Fibroblast of lung (primary cell): ENCODE data around the gene HERPUD1. TPM values are rescaled to one million over a fixed set of nuclear protein-coding genes. Genes with fewer than 3 reads are reported as not detected.

Source experiments
- DNase-seq, 2 donors: peaks; one replicate each; pipeline versions ENCODE4 v3.0.0 to v3.0.0-alpha.2; 2010; ENCODE audit warnings: low read depth in 2 of 2
- H2AFZ ChIP-seq: 2 replicates; pipeline ENCODE4 v1.5.1; 2012; ENCODE audit warnings: low read length, control low read depth, inconsistent platforms
- H3K27ac ChIP-seq: 2 replicates; pipeline ENCODE4 v1.5.1; 2011; ENCODE audit warnings: low read length, control low read depth; ENCODE audit not compliant: insufficient read depth
- H3K27me3 ChIP-seq: 2 replicates; pipeline ENCODE4 v1.5.1; 2011; ENCODE audit warnings: mild to moderate bottlenecking, low read length; ENCODE audit not compliant: control insufficient read depth, insufficient read depth
- H3K36me3 ChIP-seq: 2 replicates; pipeline ENCODE4 v1.5.1; 2011; ENCODE audit warnings: low read length; ENCODE audit not compliant: control insufficient read depth, insufficient read depth
- H3K4me1 ChIP-seq: 2 replicates; pipeline ENCODE4 v1.5.1; 2011; ENCODE audit warnings: low read length; ENCODE audit not compliant: control insufficient read depth, insufficient read depth; ENCODE audit errors: extremely low read depth
- H3K4me2 ChIP-seq: 2 replicates; pipeline ENCODE4 v1.5.1; 2011; ENCODE audit warnings: low read length, control low read depth; ENCODE audit not compliant: insufficient read depth; ENCODE audit errors: extremely low read depth
- H3K4me3 ChIP-seq, 4 experiments: fragments of 200-600 bp in 1 of 4; sonication (generic) in 1 of 4; replicated peaks in 1 of 4; 2 replicates each; pipeline ENCODE4 v1.5.1; 2011 to 2016; ENCODE audit warnings: low read length in 4 of 4, low read depth in 3 of 4, mild to moderate bottlenecking in 3 of 4, control low read depth in 2 of 4, inconsistent platforms in 1 of 4, mixed read lengths in 1 of 4; ENCODE audit not compliant: insufficient read depth in 1 of 4; ENCODE audit errors: control extremely low read depth in 1 of 4
- H3K79me2 ChIP-seq: 2 replicates; pipeline ENCODE4 v1.5.1; 2012; ENCODE audit warnings: mild to moderate bottlenecking, low read length, inconsistent platforms; ENCODE audit not compliant: control insufficient read depth, insufficient read depth
- H3K9ac ChIP-seq: 2 replicates; pipeline ENCODE4 v1.5.1; 2011; ENCODE audit warnings: mild to moderate bottlenecking, low read length, control low read depth; ENCODE audit not compliant: insufficient read depth
- H3K9me3 ChIP-seq: 2 replicates; pipeline ENCODE4 v1.5.1; 2012; ENCODE audit warnings: low read depth, low read length; ENCODE audit not compliant: control insufficient read depth, insufficient read depth
- H4K20me1 ChIP-seq: 2 replicates; pipeline ENCODE4 v1.5.1; 2011; ENCODE audit warnings: low read length; ENCODE audit not compliant: control insufficient read depth, insufficient read depth; ENCODE audit errors: extremely low read depth
- CTCF ChIP-seq, 2 donors: IDR thresholded peaks in 1 of 2; conservative IDR thresholded peaks in 1 of 2; 1 replicate in 1 of 2; 2 replicates in 1 of 2; pipeline ENCODE4 v1.5.1; 2011 to 2012; ENCODE audit warnings: low read length in 2 of 2, control low read depth in 1 of 2, inconsistent platforms in 1 of 2, low read depth in 1 of 2, mild to moderate bottlenecking in 1 of 2
- EZH2 ChIP-seq: IDR thresholded peaks from 2 replicates; pipeline ENCODE4 v1.5.1; 2012; ENCODE audit warnings: low read length, control low read depth, mild to moderate bottlenecking; ENCODE audit errors: missing control alignments
- polyA plus RNA-seq, 2 donors: library from polyadenylated mRNA; depleted of rRNA in 1 of 2; stranded (reverse) in 1 of 2; unstranded in 1 of 2; fragments of >200 nt; gene quantifications; 2 replicates each; pipeline ENCODE4 v1.2.1, GENCODE V29; 2011 to 2012; ENCODE audit warnings: missing spikeins in 1 of 2
- total RNA-seq: library from RNA; depleted of rRNA; stranded (reverse); fragments of >200 nt; gene quantifications from 2 replicates; pipeline ENCODE4 v1.2.1, GENCODE V29; 2014

The HERPUD1 gene
- total and polyA plus RNA-seq, 2 donors (not counting 1 experiment from before 2014, with no cell fraction given): 117 to 199 TPM

DNA sequence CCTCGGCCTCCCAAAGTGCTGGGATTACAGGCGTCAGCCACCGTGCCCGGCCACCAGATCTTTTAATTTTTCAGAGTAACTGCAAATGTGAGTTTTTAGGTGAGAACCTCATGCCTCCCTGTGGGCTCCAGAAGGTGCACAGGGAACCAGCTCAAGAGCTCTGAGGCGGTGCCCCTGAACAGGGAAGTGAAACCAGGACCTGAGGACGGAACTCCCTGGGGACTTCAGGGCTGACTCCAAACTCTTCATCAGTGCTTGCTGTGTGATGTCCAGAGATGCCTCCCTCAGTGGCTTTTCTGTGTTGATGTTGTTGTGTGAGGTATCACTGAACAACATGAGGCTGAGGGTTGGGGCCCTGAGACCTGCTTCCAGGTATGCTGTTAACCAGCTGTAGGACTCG lies 43.1 kb upstream of the HERPUD1 start:
- no peaks in the 10 kb centered on the region for H3K79me2 ChIP-seq
- no peak overlapping the region for H3K9ac ChIP-seq
- no peaks in the 10 kb centered on the region for H3K36me3 ChIP-seq
- no peaks in the 10 kb centered on the region for H3K9me3 ChIP-seq
- no peaks in the 10 kb centered on the region for H4K20me1 ChIP-seq
- no peak overlapping the region for H3K4me2 ChIP-seq
- DNase-seq: no peak
- H3K4me3 ChIP-seq: no peak overlapping the region
- H3K27ac ChIP-seq: no peak overlapping the region
- H3K4me1 ChIP-seq: no peaks in the 10 kb centered on the region
- no peak overlapping the region for H2AFZ ChIP-seq
- no peaks in the 10 kb centered on the region for H3K27me3 ChIP-seq
- TF ChIP-seq CTCF (conservative IDR thresholded peaks at IDR 0.05 in 1 of 2, IDR thresholded peaks at IDR 0.05 in 1 of 2; ENCODE audit: low read depth in 1 of 2, low read length in 2 of 2) (no peak), EZH2 (no peak)

- no peak overlapping the region for H2AFZ ChIP-seq
- no peaks in the 10 kb centered on the region for H3K36me3 ChIP-seq
- no peaks in the 10 kb centered on the region for H3K4me1 ChIP-seq
- no peaks in the 10 kb centered on the region for H4K20me1 ChIP-seq
- no peak overlapping the region for H3K4me3 ChIP-seq
- TF ChIP-seq EZH2: no peak
- no peak for TF ChIP-seq CTCF (conservative IDR thresholded peaks at IDR 0.05 in 1 of 2, IDR thresholded peaks at IDR 0.05 in 1 of 2; ENCODE audit: low read depth in 1 of 2, low read length in 2 of 2)
- H3K9ac ChIP-seq: no peak overlapping the region
- no peaks in the 10 kb centered on the region for H3K79me2 ChIP-seq
- no peaks in the 10 kb centered on the region for H3K9me3 ChIP-seq
- H3K4me2 ChIP-seq: no peak overlapping the region
- no peak overlapping the region for H3K27ac ChIP-seq
- no peak for DNase-seq
- H3K27me3 ChIP-seq: no peaks in the 10 kb centered on the region
Observed at GRCh38 chr16:56889206-56889605, 42.7 kb upstream of the HERPUD1 start.

DNA sequence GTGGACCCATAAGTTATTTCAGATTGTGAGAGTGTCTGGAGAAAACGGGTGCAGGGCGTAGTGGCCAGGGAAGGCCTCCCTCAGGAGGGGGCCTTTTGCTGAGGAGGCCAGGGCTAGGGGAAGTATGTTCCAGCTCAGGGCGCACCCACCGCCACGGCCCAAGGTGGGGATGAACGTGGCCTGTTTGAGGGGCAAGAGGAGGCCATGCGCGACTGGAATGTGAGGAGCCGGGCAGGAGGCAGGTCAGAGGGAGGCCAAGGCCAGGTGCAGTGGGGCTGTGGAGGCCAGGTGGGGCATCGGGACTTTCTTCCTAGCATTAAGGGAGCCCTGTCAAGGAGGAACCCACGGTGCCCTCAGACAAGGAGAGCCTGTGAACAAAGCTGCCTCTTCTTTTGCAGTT lies 40.3 kb upstream of the HERPUD1 start:
- H3K4me2 ChIP-seq: no peak overlapping the region
- H3K27me3 ChIP-seq: no peaks in the 10 kb centered on the region
- TF ChIP-seq CTCF (conservative IDR thresholded peaks at IDR 0.05 in 1 of 2, IDR thresholded peaks at IDR 0.05 in 1 of 2; ENCODE audit: low read depth in 1 of 2, low read length in 2 of 2): no peak
- TF ChIP-seq EZH2: no peak
- H3K36me3 ChIP-seq: no peaks in the 10 kb centered on the region
- no peak for DNase-seq
- H3K9ac ChIP-seq: no peak overlapping the region
- H3K4me1 ChIP-seq: no peaks in the 10 kb centered on the region
- H3K4me3 ChIP-seq: no peak overlapping the region
- H2AFZ ChIP-seq: no peak overlapping the region
- no peaks in the 10 kb centered on the region for H3K79me2 ChIP-seq
- H4K20me1 ChIP-seq: no peaks in the 10 kb centered on the region
- H3K9me3 ChIP-seq: no peaks in the 10 kb centered on the region
- no peak overlapping the region for H3K27ac ChIP-seq
